Lower leg skin (tissue), 4 donors: ENCODE data around the gene MRPL36. TPM values are rescaled to one million over a fixed set of nuclear protein-coding genes. Genes with fewer than 3 reads are reported as not detected.

Experiments
- DNase-seq, 2 donors: peaks; one replicate each; pipeline ENCODE4 v3.0.0-alpha.2; 2019; ENCODE audit warnings: low spot score in 2 of 2
- H3K4me3 ChIP-seq: fragments of 200-600 bp; sonication (generic); 2 replicates; pipeline ENCODE4 v1.5.1; 2017; ENCODE audit warnings: mild to moderate bottlenecking, low read depth; ENCODE audit not compliant: poor library complexity, severe bottlenecking
- POLR2A ChIP-seq, 2 donors: fragments of 450-650 bp; IDR thresholded peaks; one replicate each; pipeline ENCODE4 v1.6.1; 2016 to 2017; ENCODE audit warnings: antibody characterized with exemption in 2 of 2, mild to moderate bottlenecking in 1 of 2, moderate library complexity in 1 of 2
- WGBS, 2 donors: methylation state at CpG; one replicate each; pipeline ENCODE4 v1.1.5; 2018; 5-methylcytosine and 5-hydroxymethylcytosine counted together
- intact Hi-C: fragments of 100-400 bp; cut with DNase I; formaldehyde crosslinking; loops from one replicate; pipeline ENCODE4 v1.15.0; 2023; ENCODE audit warnings: low total_unique reads
- total RNA-seq, 4 donors: library from RNA; depleted of rRNA; stranded (reverse); fragments of >200 nt; gene quantifications; one replicate each; pipeline ENCODE4 v1.1.0, GENCODE V29; 2016
- TF ChIP-seq, protein P1 (sequence below), 3 donors: fragments of 450-650 bp; IDR thresholded peaks; one replicate each; pipeline ENCODE4 v1.5.1; 2016; ENCODE audit warnings: antibody characterized with exemption in 3 of 3, mild to moderate bottlenecking in 3 of 3, moderate library complexity in 2 of 3

MRPL36 gene
- total RNA-seq, 4 donors from 2014 or later = 34.6 to 59.4 (median 42.6) TPM

DNA sequence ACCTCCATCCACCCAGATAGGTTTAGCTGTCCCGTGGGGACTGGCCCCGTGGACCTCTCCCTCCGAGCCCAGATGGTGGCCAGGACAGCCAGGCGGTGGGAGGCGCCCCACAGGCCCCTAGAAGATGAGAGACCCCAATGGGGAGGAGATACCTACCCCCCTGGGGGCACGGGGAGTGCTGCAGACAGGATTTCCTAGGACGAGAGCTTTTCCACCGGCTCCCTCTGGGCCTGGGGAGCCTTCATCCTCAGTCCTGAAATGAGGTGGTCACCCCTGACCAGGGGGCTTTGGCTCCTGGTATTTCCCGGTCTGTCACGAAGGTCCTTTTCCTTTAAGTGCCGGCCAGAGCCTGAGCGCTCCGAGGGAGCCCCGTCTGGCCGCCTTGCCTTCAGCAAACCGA lies 46.8 kb downstream of the MRPL36 start:
- DNase-seq = peak in 1 of 2 donors; percentile 74
- intact Hi-C loops = no loop called here
- H3K4me3 ChIP-seq = no peak overlapping the region
- 75 to 82% methylated on average over 16 of the region's 16 CpGs for WGBS, 2 donors
- TF ChIP-seq POLR2A (IDR thresholded peaks at IDR 0.05) = no peak
- TF ChIP-seq, protein P1, sequence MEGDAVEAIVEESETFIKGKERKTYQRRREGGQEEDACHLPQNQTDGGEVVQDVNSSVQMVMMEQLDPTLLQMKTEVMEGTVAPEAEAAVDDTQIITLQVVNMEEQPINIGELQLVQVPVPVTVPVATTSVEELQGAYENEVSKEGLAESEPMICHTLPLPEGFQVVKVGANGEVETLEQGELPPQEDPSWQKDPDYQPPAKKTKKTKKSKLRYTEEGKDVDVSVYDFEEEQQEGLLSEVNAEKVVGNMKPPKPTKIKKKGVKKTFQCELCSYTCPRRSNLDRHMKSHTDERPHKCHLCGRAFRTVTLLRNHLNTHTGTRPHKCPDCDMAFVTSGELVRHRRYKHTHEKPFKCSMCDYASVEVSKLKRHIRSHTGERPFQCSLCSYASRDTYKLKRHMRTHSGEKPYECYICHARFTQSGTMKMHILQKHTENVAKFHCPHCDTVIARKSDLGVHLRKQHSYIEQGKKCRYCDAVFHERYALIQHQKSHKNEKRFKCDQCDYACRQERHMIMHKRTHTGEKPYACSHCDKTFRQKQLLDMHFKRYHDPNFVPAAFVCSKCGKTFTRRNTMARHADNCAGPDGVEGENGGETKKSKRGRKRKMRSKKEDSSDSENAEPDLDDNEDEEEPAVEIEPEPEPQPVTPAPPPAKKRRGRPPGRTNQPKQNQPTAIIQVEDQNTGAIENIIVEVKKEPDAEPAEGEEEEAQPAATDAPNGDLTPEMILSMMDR (IDR thresholded peaks at IDR 0.05) = no peak

DNA sequence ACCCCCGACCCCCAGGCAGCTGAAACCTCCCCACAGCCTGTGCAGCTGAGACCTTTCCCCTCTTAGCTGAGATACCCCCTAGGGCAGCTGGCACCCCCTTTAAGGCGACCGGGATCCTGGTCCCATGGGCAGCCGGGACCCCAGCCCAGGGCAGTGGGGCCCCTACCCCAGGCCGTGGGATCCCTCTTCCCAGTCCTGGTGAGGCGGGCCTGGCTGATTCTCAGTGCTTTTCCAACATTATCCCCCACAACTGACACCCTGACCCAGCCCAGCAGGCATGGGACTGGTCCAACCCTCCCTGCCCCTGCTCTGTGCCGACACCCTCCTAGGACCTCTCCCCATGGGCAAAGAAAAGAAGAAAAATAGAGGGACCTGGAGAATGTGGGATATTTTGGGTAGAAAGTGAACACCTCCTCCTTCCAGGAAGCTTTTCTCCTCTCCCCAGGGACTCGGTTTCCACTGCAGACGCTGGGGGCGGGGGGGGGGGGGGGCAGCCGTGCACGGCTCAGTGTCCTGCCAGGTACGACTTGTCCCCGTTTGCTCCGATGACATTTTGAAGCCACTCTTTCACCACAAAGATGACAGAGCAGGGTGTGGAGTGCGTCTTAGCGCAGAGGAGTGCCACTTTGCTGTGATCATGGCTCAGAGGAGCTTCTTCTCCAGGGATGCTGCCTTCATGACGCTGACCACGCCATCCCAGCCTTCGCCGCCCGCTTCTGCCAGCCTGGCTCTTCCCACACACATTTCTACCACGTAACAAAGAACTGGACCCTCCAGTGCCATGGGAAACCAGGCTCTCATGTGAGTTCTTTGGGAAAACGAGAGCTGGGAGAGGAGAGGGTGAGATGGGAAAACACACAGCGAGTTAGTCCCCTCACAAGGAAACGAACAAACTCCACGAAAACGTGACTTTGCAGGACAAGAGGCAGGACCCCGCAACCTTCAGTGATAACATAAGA lies 47.5 kb downstream of the MRPL36 start:
- TF ChIP-seq, protein P1 (IDR thresholded peaks at IDR 0.05) = no peak
- no peak for TF ChIP-seq POLR2A (IDR thresholded peaks at IDR 0.05)
- peak in 1 of 2 donors; percentile 50 for DNase-seq
- intact Hi-C loops = no loop called here
- no peak overlapping the region for H3K4me3 ChIP-seq
- 75 to 82% methylated on average over 28 to 29 of the region's 29 CpGs for WGBS, 2 donors

- peak in 1 of 2 donors; percentile 76 for DNase-seq
- intact Hi-C loops = no loop called here
- 43 to 44% methylated on average over 27 of the region's 27 CpGs for WGBS, 2 donors
Measured at GRCh38 chr5:1751026-1751863, 48.4 kb downstream of the MRPL36 start.

DNA sequence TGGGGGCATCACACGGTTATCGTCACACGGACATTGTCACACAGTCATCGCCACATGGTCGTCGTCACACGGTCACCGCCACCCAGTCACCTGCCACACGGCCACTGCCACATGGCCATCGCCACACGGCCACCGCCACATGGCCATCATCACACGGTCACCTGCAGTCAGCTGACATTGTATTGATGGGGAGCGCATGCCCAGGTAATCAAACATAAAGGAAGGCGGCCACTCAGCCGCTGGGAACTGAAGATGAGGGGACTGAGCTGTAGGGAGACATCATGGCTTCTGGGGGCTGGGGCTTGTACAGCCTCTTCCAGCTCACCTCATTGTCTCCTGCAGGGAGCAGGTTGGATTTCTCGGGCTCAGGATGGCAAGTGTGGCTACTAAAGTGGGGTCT lies 49.2 kb downstream of the MRPL36 start:
- no peak overlapping the region for H3K4me3 ChIP-seq
- 90 to 91% methylated on average over 17 of the region's 17 CpGs for WGBS, 2 donors
- no peak for TF ChIP-seq POLR2A (IDR thresholded peaks at IDR 0.05)
- TF ChIP-seq, protein P1 (IDR thresholded peaks at IDR 0.05) = no peak
- intact Hi-C loops = no loop called here
- peak in 1 of 2 donors; percentile 76 for DNase-seq

More at GRCh38 chr5:1751026-1751863, 48.4 kb downstream of the MRPL36 start:
- no peak overlapping the region for H3K4me3 ChIP-seq
- no peak for TF ChIP-seq POLR2A (IDR thresholded peaks at IDR 0.05)
- TF ChIP-seq, protein P1 (IDR thresholded peaks at IDR 0.05) = no peak

GRCh38 chr5:1749346-1750124 lies 50.1 kb downstream of the MRPL36 start:
- 89 to 92% methylated on average over 19 of the region's 19 CpGs for WGBS, 2 donors
- intact Hi-C loops = no loop called here
- DNase-seq = peak in 1 of 2 donors; percentile 72
- no peak for TF ChIP-seq POLR2A (IDR thresholded peaks at IDR 0.05)
- TF ChIP-seq, protein P1 (IDR thresholded peaks at IDR 0.05) = no peak
- H3K4me3 ChIP-seq = no peak overlapping the region
